GM21381 (cell line): ENCODE results near the gene TDP1.

ENCODE experiments used
- ATAC-seq: cut with Tn5 transposase; IDR thresholded peaks from one replicate; pipeline ENCODE4 v1.9.1; 2021; ENCODE audit warnings: mild to moderate bottlenecking, moderate library complexity; ENCODE audit not compliant: unreplicated experiment

TDP1 gene

GRCh38 chr14:89936654-89937185, 19.0 kb upstream of the TDP1 start:
- no peak for ATAC-seq

- no peak for ATAC-seq
Observed at GRCh38 chr14:89941830-89942377, 13.8 kb upstream of the TDP1 start.

- ATAC-seq: no peak
Observed at GRCh38 chr14:89947344-89947743, 8.4 kb upstream of the TDP1 start.

GRCh38 chr14:89952576-89952975, 3.2 kb upstream of the TDP1 start:
- ATAC-seq: no peak

GRCh38 chr14:89953602-89954001, 2.1 kb upstream of the TDP1 start:
- ATAC-seq: no peak

- ATAC-seq: peak; percentile 80
Observed at GRCh38 chr14:89954070-89955021, 1.4 kb upstream of the TDP1 start, which contains the start of gene EFCAB11. EFCAB11 (minus strand) TSS chr14:89954730; CDS start chr14:89954660, 70 bp downstream.

GRCh38 chr14:89955022-89955744, 544 bp upstream of the TDP1 start:
- peak; percentile 11 for ATAC-seq

- no peak for ATAC-seq
Observed at GRCh38 chr14:89956661-89957009, 908 bp downstream of the TDP1 start.

GRCh38 chr14:89957376-89957775, 1.6 kb downstream of the TDP1 start:
- ATAC-seq: no peak

- no peak for ATAC-seq
Observed at GRCh38 chr14:89957791-89958190, 2.1 kb downstream of the TDP1 start.

- no peak for ATAC-seq
Observed at GRCh38 chr14:89958966-89959365, 3.2 kb downstream of the TDP1 start.

- no peak for ATAC-seq
Observed at GRCh38 chr14:89959853-89960445, 4.2 kb downstream of the TDP1 start.

- ATAC-seq: no peak
Observed at GRCh38 chr14:89960914-89961313, 5.2 kb downstream of the TDP1 start.

- no peak for ATAC-seq
Observed at GRCh38 chr14:89963288-89963978, 7.7 kb downstream of the TDP1 start.

- ATAC-seq: no peak
Observed at GRCh38 chr14:89965839-89966238, 10.1 kb downstream of the TDP1 start.

- ATAC-seq: no peak
Observed at GRCh38 chr14:89973234-89973823, 17.6 kb downstream of the TDP1 start.

GRCh38 chr14:89977668-89978067, 21.9 kb downstream of the TDP1 start:
- no peak for ATAC-seq

- ATAC-seq: no peak
Observed at GRCh38 chr14:89978656-89979055, 22.9 kb downstream of the TDP1 start.

- ATAC-seq: no peak
Observed at GRCh38 chr14:89983375-89983774, 27.6 kb downstream of the TDP1 start.
